Heart left ventricle (tissue), 13 donors: ENCODE results near the gene RNF213.

ENCODE experiments used
- CTCF ChIP-seq, 12 donors: fragments of 200-600 bp; sonication (generic) in 4 of 12; IDR thresholded peaks; one replicate each; pipeline versions ENCODE4 v1.5.0 to v1.8.0; 2018 to 2022; ENCODE audit warnings: antibody characterized with exemption in 12 of 12, mild to moderate bottlenecking in 5 of 12
- POLR2A ChIP-seq, 2 donors: fragments of 450-650 bp; IDR thresholded peaks; one replicate each; pipeline ENCODE4 v1.6.1; 2017; ENCODE audit warnings: antibody characterized with exemption in 2 of 2, mild to moderate bottlenecking in 2 of 2, moderate library complexity in 2 of 2
- donor health status: ischemic (EF 13 %, LVEDD 7.1; RV severe dilation, severe dysfunction).
- donor health status: DM: no; HTN: yes; CAD: no.
- donor health status: DM: no; HTN: no; CAD: no.
- donor health status: ischemic (EF 25% LVEDD 6.9; RV normal size, moderate dysfunction).
- donor health status: ischemic (EF 25% LVEDD 5.7; RV mildly dilated, moderate dysfunction).
- donor health status: ischemic (EF 35%, LVEDD 5.7; RV mildly dilated, moderate dysfunction).
- donor health status: nonischemic (EF 11% LVEDD 7.7; RV severe dilation, severe dysfunction).
- donor health status: DM: yes; HTN: yes; CAD: no.
- donor health status: PGD.
- donor health status: ischemic (EF 29% LVEDD 5.4; RV normal size, mild dysfunction).
- donor health status: nonischemic (EF 23%, LVEDD 6.1; RV moderate dilation, normal function).

GRCh38 chr17:80262775-80263244 lies 2.2 kb downstream of the RNF213 start:
- TF ChIP-seq CTCF (IDR thresholded peaks at IDR 0.05): no peak
- TF ChIP-seq POLR2A (IDR thresholded peaks at IDR 0.05): no peak
